Measurements from ENCODE around the gene CFAP90.

Gene CFAP90

DNA sequence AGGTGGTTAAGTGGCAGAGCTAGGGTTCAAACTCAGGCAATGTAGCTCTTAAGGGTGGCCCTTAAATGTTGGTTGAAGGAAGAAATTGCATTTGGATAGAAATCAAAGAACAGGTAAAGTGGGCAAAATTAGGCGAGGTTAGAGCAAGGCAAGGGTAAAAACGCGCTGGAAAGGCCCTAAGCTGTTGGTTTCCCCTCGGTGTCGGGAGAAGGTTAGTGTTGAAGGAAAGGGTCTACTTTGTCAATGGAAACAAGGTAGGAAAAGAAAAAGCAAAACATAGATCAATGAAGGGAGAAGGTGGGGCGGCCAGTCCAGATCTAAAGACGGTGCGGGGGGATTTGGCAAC, 17.5 kb upstream of the CFAP90 start:
- DNase-seq = no peak

DNA sequence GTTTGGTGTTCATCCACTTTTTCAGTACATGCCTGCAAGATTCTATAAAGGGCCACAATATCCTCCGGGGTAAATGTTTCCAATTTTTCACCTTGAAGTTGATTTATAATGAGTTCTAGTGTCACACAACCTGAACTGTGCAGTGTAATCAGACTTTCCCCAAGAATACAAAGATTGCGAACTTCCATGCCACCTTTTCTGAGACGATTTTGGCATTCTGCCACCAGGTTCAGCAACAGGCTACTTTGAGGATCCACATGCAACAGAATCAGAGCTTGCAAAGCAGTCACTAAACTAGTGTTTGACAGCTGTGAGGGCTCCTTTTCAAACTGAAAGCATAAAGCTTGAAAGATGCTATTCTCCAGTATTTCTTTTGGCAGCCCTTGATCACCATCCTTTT, 16.3 kb upstream of the CFAP90 start:
- DNase-seq = no peak

DNA sequence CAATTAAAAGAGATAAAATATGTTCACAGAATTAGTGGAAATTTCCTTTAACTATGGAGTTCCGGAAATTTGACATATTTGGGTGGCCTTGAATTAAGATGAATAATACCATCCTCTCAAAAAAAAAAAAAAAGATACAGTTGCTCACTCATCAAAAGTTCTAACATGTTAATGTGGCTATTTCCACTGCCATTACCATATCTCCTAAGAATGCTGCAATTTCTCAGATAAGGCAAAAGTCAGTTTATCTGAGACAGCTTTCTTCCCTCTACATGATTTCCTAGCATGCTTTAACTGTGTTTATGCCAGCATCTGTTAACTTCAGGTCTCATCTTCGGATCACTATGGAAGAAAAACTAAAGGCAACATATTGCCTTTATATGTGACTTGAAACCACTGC, 15.3 kb upstream of the CFAP90 start:
- DNase-seq = no peak

DNA sequence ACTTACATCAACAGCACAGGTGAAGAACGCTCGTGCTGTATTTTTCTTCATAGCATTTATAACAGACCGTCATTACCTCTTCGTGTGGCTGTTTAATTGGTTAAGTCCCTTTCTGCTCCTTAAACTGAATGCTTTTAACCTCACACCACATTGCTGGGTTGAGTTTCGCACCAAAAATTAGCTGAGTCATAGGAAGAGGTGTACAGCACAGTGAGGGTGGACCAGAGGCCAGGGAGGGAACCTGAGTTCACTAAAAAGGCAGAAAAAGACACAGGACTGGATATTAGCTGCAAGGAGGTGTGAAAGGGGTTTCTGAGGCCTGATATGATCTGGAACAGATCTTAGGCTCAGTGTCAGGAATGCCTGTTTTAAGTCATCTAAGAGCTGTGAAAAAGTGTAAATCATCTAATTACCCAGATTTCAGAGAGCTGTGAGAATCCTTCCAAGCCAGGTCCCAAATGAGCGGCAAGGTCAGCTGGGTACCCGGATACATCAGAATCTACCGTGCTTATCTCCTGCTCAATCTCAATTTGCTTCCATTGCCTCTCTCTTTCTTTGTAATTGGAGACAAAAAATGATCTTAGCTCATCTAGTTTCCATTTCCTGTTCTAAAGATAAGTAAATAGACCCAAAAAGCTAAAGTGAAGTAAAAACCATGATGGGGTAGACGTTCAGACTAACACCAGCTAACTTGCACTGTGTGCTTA, 7.1 kb upstream of the CFAP90 start:
- no peak for DNase-seq

DNA sequence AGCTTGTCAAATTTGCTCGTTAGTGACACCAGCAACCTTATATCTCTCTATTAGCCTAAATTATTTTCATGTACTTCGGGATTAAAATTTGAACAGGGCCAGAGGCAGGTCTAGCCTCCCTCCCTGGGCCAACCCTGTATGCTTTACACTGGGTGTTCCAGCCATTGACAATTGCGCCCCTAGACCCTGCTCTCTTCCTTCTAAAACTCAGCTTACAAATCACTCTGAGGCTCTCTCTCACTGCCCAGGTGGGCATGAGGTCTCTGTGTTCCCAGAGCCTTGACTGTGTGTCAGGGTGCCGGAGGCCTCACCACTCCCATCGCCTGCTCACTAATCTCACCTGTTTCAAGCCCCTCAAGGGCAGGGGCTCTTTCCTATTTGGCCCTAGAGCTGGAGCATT, 6.4 kb upstream of the CFAP90 start:
- no peak for DNase-seq

DNA sequence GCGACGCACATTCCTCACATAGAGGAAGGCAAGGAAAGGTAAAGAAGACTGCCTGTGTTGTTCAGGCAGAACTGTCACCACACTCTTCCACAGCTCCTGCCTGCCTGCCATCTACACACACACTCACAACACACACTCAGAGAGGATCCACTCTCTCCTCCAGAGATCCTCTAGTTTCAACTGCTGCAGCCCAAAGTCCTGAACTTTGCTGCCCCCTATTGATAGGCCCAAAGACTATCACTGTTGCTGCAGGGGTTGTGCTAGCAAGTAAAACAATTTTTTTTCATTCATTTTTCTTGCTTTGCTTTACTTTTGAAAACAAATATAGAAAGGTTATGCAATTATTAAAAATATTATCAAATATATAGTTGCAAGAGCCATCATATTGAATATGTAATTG, 5.9 kb upstream of the CFAP90 start:
- DNase-seq = peak in 3 of 4 experiments; percentile 46 to 54 (median 52)

DNA sequence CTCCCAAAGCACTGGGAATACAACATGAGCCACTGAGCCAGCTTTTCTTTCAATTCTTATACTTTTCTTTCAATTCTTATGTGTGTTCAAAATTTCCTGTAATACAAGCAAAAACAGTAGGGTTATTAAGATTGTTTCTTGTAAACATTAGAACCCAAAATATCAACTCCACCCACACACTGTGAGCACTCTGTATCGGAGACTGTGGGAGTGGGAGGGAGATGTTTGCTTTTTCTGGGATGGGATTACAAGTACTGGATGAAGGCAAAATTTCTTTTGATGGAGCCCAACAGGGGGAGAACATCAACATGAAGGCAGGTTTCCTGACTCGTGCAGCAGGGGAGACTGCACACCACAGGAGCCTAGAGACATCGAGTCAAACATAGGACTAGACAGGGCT, 4.7 kb upstream of the CFAP90 start:
- no peak for DNase-seq

DNA sequence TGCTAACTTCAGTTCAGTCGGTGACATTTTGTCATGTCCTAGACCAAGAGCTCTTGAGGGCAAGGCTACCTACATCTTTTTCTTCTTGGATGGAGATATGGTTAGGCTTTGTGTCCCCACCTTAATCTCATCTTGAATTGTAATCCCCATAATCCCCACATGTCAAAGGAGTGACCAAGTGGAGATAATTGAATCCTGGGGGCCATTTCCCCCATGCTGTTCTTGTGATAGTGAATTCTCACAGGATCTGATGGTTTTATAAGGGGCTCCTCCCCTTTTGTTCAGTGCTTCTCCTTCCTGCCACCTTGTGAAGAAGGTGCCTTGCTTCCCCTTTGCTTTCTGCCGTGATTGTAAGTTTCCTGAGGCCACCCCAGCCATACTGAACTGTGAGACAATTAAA, 2.1 kb upstream of the CFAP90 start:
- DNase-seq = no peak

DNA sequence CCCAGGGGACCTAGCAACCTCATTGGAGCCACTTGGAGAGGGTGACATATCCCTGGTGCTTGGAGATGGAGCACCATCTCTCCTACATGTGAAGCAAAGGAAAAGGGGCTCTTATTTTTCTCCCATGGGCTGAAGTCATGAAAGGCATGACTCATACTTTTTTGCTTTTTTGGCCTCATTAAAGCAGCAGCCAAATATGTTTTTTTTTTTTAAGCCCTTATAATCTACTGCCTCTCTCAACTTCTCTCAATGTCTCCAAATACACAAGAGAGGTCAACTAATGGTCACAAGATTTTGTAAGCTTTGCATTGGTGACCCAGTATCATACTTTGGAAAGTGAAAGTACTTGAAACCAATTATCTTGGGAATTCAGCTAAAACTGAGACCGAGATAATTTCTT, 1.6 kb upstream of the CFAP90 start:
- DNase-seq = no peak

DNA sequence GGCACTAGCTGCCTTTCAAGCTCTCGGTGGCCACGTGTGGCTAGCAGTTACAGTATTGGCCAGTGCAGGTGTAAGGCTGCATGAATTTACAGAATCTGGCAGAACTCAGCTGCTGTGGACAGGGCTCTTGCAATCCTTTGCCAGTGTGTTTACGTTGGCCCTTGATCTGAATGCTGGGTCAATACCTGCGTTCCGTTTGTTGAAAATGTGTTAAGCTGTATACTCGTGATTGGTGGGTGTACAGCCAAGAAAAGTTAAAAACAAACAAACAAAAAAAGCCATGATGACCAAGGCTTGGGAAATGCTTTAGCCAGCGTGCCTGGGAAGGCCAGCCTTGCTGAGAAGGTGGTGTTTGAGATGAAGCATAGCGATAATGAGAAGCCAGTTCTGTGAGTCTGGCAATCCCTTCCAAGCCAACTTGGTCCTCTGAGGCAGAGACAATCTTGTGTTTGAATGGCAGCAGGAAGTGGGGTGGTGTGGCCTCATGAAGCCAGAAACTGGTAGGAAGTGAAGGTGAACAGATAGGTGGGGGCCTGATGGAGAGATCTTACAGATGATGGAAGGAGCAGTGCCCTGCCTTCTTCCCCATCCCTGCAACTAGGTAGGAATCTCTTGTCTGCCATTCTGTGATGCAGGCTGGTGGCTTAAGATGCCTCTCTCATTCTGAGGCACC, 820 bp upstream of the CFAP90 start:
- DNase-seq = no peak

DNA sequence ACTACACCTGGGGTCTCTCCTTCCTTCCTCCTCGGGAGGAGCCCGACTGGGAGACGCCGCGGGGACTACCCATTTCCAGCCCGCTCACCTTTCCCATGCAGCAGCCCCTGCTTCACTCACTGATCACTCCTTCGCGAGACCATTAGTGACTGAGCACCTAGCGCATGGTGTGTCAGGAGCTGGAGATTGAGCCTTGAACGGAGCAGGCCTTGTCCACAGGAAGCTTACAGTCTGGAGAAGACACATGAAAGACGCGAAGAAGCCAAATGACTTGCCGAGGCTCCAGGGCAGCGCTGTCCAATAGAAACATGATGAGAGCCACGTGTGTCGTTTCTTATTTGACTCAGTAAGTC, 283 bp upstream of the CFAP90 start:
- DNase-seq = no peak

DNA sequence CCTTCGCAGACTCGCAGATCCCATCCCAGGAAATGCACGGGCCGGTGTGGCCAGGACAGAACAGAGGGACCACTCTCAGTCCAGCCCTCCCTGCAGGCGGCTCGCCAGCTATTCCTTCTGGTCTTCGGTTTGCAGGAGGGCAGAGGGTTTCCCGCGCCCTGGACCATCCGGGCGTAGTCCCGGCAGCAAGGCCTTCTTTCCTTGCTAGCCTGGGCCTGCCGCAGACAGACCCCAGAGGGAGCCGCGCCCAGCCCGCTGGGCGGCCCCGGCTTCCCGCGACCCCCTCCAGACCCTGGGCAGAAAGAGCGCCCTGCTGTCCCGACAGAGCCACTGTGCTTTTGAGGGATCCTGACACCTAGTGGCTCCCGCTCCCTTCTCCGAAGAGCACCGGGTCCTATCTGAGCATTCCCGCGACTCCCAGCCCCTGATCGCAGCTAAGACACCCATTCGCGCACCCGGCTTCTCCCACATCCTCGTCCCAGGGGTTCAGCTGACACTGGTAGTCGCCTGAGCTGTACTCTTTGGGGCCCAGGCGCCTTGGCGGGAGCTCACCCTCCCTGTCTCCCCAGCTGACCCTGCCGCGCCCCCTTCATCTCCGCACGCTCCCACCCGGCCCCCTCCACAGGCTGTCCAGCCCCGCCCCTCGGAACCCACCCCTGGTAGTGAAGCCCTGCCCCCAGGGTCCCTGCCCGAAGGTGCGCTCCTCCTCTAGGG, 1.1 kb downstream of the CFAP90 start:
- peak in 2 of 4 experiments; percentile 10 to 12 for DNase-seq

DNA sequence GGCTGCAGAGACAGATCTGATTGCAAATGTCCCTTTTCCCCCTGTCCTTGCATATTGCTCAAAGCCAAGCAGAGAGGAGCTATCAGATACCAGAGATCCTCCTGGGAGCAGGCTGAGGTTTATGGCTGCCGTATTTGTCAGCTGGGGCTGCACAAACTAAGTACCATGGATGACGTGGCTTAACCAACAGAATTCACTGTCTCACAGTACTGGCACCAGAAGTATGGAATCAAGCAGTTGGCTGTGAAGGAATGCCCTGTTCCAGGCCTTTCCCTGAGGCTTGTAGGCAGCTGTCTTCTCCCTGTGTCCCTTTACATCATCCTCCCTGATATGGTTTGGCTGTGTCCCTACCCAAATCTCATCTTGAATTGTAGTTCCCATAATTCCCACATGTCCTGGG, 2.6 kb downstream of the CFAP90 start:
- DNase-seq = no peak

DNA sequence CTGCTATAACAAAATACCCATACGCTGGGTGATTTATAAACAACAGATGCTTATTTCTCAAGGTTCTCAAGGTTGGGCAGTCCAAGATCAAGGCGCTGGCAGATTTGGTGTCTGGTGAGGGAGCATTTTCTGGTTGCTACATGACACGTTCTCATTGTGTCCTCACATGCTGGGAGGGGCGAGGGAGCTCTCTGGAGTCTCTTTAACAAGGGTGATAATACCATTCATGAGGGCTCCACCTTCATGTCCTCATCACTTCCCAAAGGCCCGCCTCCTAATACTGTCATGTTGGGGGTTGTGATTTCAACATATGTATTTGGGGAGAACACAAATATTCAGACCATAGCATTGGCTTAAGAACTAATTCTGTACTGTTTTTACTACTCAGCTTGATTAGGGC, 4.6 kb downstream of the CFAP90 start:
- DNase-seq = no peak

DNA sequence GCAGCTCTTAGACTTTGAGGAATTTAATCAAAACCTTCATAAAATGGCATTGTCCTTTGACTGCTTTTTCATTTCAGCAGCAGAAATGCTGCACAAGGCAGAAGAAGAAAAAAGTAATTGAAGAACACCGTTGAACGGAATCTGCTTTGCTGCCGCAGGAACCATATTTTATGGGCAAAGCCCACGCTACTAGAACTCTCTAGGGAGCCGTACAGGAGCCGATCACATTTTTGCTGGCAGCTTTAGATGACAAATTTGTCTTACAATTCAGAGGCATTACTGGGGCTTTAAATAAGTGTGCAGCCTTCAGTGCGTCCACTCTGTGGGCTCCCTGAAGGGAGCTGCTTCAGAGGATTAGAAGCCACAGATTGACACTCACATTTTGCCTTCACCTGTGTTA, 5.4 kb downstream of the CFAP90 start:
- no peak for DNase-seq

DNA sequence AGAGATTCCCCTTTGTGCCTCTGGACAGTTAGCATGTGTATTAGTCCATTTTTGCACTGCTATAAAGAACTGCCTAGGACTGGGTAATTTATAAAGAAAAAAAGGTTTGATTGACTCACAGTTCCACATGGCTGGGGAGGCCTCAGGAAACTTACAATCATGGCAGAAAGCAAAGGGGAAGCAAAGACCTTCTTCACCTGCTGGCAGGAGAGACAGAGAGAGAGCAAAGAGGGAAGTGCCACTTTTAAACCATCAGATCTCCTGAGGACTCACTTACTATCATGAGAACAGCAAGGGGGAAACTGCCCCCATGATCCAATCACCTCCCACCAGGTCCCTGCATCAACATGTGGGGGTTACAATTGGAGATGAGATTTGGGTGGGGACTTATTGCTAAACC, 6.0 kb downstream of the CFAP90 start:
- no peak for DNase-seq

DNA sequence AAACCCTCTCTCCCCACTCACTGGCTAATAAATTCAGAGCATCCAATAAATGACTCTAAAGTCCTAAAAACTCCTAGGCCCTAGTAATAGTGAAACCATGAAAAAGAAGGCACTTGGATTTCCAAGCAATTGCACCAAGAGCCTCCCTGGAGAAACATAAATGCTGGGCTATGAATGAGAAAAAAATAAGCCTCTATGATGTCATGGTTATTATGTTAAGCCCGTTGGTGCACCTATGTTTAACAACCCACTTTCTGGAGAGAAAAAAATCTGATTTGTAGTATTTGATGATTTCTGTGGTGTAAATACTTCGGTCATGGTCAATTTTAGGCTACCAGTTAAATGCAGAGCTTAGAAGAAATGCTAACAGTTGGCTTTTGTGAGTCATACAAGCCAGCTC, 8.4 kb downstream of the CFAP90 start:
- no peak for DNase-seq

DNA sequence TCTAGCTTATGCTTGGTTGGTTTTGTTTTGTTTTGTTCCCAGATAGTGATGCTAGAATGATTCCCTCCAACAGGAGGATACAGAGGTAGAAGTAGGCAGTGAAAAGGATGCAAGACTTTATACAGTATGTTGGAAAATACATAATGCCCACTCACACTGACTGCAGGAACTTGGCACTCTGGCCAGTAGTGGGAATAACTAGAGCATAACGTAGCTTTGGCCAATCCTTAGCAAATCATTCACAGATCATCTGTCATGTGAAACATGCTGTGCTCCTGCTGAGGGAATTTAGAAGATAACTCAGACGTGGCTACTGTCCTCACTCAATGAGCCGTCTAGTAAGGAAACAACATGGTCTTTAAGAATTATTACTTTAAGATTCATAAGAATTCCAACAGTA, 13.5 kb downstream of the CFAP90 start:
- DNase-seq = no peak

DNA sequence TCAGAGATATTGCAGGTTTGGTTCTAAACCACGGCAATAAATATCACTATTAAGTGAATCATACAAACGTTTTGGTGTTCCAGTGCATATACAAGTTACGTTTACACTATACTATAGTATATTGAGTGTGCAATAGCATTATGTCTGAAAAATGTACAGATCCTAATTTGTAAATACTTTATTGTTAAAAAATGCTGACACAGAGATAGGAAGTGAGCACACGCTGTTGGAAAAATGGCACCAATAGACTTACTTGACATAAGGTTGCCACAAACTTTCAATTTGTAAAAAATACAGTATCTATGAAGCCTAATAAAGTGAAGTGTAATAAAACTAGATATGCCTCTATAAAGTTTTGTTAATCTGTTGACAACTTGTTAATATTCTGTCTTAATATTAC, 16.0 kb downstream of the CFAP90 start:
- no peak for DNase-seq

DNA sequence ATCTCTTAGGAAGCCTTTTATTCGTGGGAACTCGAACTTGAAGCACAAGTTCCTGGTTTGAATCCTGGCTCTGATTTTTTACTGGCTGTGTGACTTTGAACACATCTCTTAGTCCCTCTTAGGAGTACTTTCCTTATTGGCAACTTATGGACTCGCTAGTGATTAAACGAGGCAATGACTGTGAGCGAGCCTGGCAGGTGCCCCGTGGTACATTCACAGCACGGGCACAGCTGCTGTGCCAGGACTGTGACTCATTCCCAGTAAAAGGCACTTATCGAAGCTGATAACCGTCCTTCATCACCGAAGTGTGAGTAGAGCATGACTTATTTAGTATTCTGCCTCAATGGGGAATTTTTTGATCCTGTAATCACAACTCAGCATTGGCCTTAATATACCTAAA, 22.7 kb downstream of the CFAP90 start:
- no peak for DNase-seq

DNA sequence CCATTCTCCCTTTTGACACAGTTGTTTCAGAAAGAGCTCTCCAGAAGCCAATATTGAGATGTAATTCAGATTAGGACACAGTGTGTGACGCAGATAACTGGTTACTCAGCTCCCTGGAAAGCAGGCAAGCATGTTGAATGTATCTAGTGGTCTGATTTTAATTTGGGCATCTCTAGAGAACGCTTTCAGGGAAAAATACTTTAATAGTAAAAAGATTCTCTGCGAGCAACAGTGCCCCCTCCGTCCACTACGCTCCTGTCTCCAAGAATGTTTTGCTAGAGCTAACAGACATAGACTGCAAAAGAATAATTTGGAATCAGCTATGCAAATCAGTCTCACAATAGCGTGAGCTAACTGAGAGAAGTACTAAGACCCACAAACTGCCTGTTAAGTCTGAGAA, 23.3 kb downstream of the CFAP90 start:
- no peak for DNase-seq

DNA sequence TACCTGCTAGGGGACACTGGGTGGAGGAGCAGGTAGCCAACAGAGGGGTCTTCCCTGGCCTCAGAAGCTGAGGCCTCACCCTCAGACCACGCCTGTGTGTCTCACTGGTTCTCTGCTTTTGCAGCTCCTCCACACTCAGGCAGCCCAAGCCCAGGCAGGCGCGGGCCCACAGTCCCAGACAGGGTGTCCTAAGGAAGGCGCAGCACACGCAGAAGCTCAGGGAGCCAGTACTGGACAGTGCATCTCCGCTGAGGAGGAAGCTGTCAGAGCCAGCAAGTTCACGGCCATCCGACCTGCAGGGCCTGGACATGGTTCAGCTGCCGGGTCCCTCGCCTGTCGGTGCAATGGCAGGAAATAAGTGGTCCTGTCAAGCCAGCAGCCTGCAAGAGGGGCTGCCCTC, 25.3 kb downstream of the CFAP90 start:
- no peak for DNase-seq

DNA sequence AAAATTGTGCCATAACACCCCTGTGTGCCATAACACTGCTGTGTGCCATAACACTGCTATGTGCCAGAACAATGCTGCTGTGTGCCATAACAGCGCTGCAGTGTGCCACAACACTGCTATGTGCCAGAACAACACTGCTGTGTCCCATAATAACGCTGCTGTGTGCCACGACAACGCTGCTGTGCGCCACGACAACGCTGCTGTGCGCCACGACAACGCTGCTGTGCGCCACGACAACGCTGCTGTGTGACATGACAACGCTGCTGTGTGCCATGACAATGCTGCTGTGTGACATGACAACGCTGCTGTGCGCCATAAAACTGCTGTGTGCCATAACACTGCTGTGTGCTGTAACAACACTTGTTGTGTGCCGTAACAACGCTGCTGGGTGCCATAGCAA, 25.9 kb downstream of the CFAP90 start:
- no peak for DNase-seq

DNA sequence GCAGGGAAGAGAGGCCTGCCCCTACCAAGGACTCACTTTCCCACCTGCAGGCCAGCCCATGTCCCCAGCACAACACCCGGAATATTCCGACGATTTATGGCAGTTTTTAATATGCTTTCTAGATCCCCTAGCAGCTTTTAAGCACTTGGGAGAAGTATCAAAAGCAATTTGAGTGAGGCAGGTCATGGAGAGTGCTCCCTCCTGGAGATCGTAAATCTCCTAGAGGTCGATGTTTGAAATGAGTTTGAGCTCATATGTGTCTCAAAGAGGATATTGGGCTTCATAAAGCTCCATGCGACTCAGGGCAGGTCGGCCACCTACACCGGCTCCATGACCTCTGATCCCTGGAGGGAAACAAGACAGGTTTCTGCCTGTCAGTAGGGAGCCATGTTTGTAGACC, 27.3 kb downstream of the CFAP90 start:
- no peak for DNase-seq
